ENCODE measurements around the gene NAT10.
"Not testable (repeated sequence)": the region's sequence is repeated elsewhere in the genome, so short reads cannot be mapped to it uniquely, and the experiment has no call there.

The NAT10 gene

DNA sequence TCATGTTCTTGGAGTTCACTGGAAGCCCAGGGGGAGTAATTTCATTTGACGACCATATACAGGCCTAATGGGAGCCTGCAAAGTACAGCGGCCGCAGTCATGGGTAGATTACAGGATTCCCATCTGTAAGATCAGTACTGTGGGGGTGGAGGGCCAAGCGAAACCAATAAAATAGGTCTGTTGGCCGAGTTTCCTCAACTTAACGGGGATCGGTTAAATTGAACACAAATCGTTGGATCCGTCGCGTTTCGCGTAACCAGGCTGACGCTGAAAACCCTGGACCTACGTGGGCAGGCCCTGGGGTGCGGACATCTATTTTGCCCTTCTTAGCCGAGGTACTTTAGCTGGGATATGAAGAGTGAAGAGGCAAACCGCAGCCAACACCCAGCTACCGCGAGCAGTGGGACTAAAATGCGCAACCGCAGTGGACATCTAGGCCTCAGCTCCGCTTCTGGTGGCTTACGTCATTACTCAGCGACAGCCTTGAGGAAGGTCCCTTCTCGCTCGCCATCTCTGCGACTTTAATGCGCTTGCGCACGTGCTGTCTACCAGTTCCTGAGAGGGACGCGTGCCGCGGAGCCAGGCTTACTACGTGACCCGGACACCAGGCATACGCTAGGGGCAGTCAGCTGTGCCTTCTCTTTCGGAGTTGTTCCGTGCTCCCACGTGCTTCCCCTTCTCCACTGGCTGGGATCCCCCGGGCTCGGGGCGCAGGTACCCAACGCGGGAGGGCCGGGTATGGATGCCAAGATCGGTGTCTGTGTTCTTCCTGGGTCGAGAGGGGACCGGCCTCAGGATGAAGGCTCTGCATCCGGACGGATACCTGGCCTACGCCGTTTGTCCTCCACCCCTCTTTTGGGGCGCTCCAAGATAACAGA, at the start of gene NAT10:
Gene NAT10, plus strand, starts transcription at position 551 of the 878 bp plus-strand sequence. CDS start 2,597 bp downstream, outside the sequence.
- peak; percentile 100 for DNase-seq

DNA sequence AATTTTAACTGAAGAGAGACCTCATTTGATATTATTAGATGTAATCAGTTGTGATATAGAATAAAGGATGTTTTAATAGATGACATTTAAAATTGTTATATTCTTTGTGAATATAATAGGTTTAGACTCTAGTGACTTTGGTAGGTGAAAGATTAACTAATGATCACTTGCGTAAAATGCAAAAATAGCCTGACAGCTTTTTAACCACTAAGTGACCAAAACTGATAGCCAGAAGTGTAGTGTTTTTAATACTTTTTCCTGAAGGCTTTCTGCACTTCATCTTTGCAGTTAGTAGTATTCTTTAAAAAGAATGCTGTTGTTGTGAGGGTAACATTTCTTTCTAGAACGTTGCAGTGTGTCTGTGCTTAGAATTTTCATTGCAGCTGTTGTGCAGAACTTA, 48.8 kb upstream of the NAT10 start:
- DNase-seq: no peak

DNA sequence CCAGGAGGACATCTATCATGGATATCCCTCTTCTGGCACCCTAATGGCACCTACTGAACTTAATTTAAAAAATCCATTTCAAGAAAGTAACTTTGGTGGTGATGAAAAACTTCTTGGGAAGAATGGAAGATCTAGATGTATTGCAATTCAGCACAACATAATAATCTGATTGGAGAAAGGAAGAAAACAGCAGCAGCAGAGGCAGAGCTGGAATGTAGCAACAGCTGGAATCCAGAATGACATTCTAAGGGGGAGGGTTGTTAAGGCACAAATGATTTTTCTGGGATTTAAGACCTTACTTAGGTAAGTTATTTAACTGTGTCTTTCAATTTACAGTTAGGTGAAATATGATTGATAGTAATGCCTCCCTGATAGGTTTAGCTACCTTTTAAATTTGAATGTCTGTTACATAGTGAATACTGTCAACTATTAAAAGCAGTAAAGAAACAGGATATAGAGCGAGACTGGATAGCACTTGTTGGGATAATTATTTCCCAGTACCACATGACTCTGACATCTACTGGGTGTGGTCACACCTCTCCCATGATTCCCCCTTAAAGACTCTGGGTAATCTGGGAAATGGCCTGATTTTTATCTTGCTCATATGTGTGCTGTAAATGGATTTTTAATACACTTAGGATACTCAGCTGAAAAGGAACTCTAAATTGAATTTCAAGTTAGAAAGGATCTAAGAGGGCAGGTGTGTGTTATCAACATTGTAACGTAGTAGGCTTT, 42.2 kb upstream of the NAT10 start:
- no peak for DNase-seq

DNA sequence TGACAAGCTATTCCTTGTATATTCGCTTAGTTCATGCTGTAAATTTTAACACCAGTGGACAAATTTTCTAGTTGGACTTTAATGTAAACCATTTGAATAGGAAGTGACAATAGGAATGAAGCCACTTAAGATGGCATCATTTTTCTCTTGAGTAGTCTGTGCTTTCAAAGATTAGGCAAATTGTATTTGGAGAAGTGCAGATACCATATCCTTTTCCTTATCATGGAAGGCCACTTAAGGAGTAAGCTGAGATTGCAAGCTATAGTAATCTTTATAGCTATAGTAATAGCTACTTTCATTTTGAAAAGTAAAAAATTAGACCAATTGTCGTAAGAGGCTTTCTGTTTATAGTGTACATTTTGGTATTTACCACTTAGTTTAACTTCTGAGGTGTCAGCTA, 41.1 kb upstream of the NAT10 start:
- DNase-seq: no peak

DNA sequence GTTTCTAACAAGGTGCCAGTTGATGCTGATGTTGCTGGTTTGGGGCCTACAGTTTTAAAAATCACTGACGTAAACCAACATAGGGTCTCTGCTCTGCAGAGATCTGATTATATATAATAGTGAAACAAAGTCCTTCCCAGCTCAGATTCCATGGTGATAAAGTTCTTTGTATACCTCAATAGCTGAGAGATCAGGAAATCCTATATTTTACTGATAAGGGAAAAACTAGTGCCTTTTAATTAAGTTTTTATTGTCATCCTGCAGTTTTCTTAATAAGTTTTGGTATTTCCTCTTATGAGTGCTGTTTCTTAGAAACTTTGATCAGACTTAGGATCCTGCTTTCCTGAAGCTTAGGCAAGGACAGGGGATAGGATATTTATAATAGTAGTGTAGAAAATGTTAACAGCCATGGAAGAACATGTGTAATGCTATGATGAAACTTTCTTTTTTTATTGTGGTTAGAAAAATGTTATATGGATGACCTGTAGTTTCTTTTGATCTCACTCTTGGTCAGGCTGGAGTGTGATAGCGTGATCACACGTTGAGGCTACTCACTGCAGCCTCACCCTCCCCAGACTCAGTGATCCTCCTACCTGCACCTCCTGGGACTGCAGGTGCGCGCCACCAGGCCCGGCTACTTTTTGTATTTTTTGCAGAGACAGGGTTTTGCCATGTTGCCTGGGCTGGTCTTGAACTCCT, 39.8 kb upstream of the NAT10 start:
- no peak for DNase-seq

GRCh38 chr11:34066766-34067165, 38.7 kb upstream of the NAT10 start:
- DNase-seq: not testable (repeated sequence)

- DNase-seq: no peak
These were observed 37.9 kb upstream of the NAT10 start for GRCh38 chr11:34067383-34068065.

DNA sequence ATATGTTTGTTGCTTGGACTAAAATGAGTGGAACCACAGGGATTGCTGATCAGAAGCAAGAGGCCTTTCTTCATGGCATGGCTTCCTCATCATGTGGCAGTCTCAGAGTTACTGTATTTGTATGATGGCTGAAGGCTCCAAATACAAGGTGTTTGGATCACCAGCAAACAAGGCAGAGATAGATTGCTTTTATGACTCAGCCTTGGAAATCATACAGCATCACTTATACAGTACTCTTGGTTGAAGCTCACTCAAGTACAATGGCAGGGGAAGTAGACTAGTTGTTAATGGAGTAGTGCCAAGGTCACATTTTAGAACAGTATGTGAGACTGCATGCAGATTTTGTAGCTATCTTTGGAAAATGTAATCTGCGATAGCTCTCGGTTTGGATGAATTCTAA, 37.3 kb upstream of the NAT10 start:
- no peak for DNase-seq

GRCh38 chr11:34071306-34071705, 34.1 kb upstream of the NAT10 start:
- not testable (repeated sequence) for DNase-seq

- DNase-seq: no peak
These were observed 33.4 kb upstream of the NAT10 start for GRCh38 chr11:34072041-34072440.

DNA sequence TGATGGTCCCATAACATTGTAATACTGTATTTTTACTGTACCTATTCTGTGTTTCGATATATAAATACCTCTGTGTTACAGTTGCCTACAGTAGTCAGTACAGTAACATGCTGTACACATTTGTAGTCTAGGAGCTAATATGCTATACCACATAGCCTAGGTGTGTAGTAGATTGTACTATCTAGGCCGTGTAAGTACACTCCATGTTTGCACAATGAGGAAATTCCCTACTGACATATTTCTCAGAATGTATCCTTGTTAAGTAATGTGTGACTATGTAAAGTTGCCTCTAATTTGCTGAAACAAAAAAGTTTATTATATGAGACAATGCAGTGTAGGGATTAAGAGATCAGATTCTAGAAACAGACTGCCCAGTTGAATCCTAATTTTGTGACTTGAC, 32.6 kb upstream of the NAT10 start:
- no peak for DNase-seq

- DNase-seq: no peak
These were observed 31.0 kb upstream of the NAT10 start for GRCh38 chr11:34074391-34074790.

DNA sequence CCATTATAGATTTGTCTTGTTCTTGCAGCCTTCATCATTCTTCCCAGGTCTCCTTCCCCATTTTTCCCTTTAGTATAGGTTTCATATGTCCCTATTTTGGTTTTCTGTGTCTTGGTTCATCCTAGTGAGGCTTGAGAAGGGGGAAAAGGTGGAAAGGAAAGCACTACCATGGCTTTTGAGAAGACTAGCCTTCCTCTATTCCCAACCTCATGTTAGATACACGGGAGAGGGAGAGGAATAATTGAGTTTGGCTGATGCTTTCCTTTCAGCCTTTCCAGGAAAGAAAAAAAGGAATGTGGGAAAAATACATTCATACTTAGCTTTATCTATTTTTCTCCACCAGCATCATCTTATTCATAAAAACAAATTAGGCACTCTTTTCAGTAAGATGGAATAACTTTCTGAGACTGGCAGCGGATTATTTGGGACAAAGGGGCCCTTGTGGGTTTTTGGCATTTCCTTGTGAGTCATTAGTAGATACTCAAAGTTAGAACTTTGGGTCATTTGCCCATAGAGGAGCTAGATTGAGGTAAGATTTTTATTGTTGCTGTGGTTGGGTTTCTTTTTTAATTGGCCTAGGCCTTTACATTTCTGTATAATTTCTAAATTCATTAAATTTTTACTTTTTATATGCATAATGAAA, 30.1 kb upstream of the NAT10 start:
- DNase-seq: no peak

- DNase-seq: no peak
These were observed 24.8 kb upstream of the NAT10 start for GRCh38 chr11:34080609-34081008.

GRCh38 chr11:34084637-34085036, 20.8 kb upstream of the NAT10 start:
- no peak for DNase-seq

GRCh38 chr11:34086554-34087283, 18.7 kb upstream of the NAT10 start:
- DNase-seq: no peak

DNA sequence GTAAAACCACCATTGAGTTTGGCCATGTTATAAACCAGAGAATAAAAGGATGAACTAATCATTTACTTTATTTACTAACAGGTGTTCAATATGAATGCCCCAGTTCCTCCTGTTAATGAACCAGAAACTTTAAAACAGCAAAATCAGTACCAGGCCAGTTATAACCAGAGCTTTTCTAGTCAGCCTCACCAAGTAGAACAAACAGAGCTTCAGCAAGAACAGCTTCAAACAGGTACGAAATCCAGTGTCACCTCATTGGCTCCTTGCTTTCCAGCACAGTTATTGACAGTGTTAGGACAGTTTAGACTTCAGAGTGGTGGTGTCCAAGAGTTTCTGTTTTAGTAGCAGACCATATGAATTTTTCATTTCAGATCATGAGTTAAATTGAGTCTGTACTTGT, 13.6 kb upstream of the NAT10 start:
- DNase-seq: no peak

- not testable (repeated sequence) for DNase-seq
These were observed 10.5 kb upstream of the NAT10 start for GRCh38 chr11:34094900-34095299.

GRCh38 chr11:34098813-34099212, 6.6 kb upstream of the NAT10 start:
- DNase-seq: no peak

DNA sequence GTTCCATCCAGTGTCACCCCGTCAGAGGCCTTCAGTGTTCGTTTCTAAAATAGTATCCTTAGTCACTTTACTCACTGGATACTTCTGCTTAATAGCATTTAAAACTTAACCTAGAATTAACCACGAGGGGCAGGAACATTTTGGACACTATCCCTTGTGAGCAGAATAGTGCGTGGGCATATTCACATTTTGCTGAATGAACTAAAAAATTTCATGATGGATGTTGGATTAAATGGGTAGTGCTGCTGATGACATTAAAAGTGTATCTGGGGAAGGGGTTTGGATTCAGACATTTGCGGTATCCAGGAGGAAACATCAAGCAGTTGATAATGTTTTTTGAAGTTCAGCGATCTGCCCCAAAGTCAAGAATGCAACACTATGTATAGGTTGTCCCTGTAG, 750 bp upstream of the NAT10 start:
- DNase-seq: no peak

- peak; percentile 67 for DNase-seq
These were observed 602 bp downstream of the NAT10 start for GRCh38 chr11:34105957-34106504.

Measured in NCI-H2171 treated with DMSO at 0.1 percent for 48 hours (cell line).